Cardiac muscle cell (in vitro differentiated cells and primary cell): ENCODE data around the gene ARHGEF28. TPM values are rescaled to one million over a fixed set of nuclear protein-coding genes. Genes with fewer than 3 reads are reported as not detected.

ENCODE experiments used
- DNase-seq, 2 donors: peaks; one replicate each; pipeline versions ENCODE4 v3.0.0 to v3.0.0-alpha.2; 2010 to 2017; ENCODE audit warnings: low read depth in 1 of 2, low spot score in 1 of 2
- H3K27ac ChIP-seq: fragments of 200-600 bp; sonication (generic); 2 replicates; pipeline ENCODE4 v1.5.1; 2016
- H3K27me3 ChIP-seq: fragments of 200-600 bp; sonication (generic); 2 replicates; pipeline ENCODE4 v1.6.0; 2016; ENCODE audit warnings: control low read depth
- H3K36me3 ChIP-seq: fragments of 200-600 bp; sonication (generic); 2 replicates; pipeline ENCODE4 v1.5.1; 2016; ENCODE audit warnings: control low read depth
- H3K4me1 ChIP-seq: fragments of 200-600 bp; sonication (generic); 2 replicates; pipeline ENCODE4 v1.8.1; 2017; ENCODE audit warnings: low read depth, mild to moderate bottlenecking, mixed run types
- H3K4me3 ChIP-seq: fragments of 200-600 bp; sonication (generic); 2 replicates; pipeline ENCODE4 v1.5.1; 2016; ENCODE audit warnings: mild to moderate bottlenecking
- H3K9me3 ChIP-seq: fragments of 200-600 bp; sonication (generic); 2 replicates; pipeline ENCODE4 v1.5.1; 2017; ENCODE audit warnings: low read depth, mild to moderate bottlenecking, control low read depth
- polyA plus RNA-seq: library from polyadenylated mRNA; unstranded; fragments of >200 nt; fragmentation: Nextera tagmentation; extraction: Ambion mirVana; gene quantifications from 2 replicates; pipeline ENCODE4 v1.2.1, GENCODE V29; 2016
- total RNA-seq: library from RNA; depleted of rRNA; stranded (reverse); fragments of >200 nt; gene quantifications from 2 replicates; pipeline ENCODE4 v1.2.3, GENCODE V29; 2016
- TF ChIP-seq, protein P1 (sequence below): IDR thresholded peaks from 2 replicates; pipeline ENCODE4 v1.5.1; 2012; ENCODE audit warnings: low read depth, mild to moderate bottlenecking, low read length

The ARHGEF28 gene
- total and polyA plus RNA-seq, 2 experiments from 2014 or later, result 0.30 TPM; not detected in 1

GRCh38 chr5:73638344-73639095, 12.5 kb downstream of the ARHGEF28 start:
- H3K9me3 ChIP-seq, result no peaks in the 10 kb centered on the region
- peaks cover 55% of the 10 kb centered on the region for H3K27me3 ChIP-seq
- H3K4me1 ChIP-seq, result no peaks in the 10 kb centered on the region
- peak in 1 of 2 donors; percentile 79 for DNase-seq
- no peak overlapping the region for H3K4me3 ChIP-seq
- TF ChIP-seq, protein P1, sequence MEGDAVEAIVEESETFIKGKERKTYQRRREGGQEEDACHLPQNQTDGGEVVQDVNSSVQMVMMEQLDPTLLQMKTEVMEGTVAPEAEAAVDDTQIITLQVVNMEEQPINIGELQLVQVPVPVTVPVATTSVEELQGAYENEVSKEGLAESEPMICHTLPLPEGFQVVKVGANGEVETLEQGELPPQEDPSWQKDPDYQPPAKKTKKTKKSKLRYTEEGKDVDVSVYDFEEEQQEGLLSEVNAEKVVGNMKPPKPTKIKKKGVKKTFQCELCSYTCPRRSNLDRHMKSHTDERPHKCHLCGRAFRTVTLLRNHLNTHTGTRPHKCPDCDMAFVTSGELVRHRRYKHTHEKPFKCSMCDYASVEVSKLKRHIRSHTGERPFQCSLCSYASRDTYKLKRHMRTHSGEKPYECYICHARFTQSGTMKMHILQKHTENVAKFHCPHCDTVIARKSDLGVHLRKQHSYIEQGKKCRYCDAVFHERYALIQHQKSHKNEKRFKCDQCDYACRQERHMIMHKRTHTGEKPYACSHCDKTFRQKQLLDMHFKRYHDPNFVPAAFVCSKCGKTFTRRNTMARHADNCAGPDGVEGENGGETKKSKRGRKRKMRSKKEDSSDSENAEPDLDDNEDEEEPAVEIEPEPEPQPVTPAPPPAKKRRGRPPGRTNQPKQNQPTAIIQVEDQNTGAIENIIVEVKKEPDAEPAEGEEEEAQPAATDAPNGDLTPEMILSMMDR, result no peak
- H3K27ac ChIP-seq, result no peak overlapping the region
- no peaks in the 10 kb centered on the region for H3K36me3 ChIP-seq

DNA sequence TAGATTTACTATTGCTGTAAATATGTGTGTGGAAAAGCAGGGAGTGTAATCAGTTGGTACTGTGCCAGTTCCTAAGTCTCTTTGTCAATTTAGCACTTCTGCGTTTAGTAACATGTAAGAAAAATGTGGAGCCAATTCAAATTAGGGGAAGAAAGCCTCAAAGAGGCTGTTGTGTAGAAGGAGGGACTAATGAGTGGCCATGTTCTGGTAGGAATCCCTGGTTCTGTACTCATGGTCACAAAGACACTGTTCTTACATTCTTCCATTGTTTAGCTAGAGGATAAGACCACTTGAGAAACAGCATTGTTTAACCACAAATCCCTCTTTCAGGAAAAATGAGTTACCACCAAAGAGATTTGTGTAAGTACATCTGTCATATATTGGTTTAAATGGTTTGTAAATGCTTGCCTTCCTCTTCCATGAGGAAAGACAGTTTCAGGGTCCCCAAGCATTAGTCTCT, 14.9 kb downstream of the ARHGEF28 start:
- TF ChIP-seq, protein P1, result no peak

GRCh38 chr5:73641811-73642210, 15.8 kb downstream of the ARHGEF28 start:
- DNase-seq, result peak in 1 of 2 donors; percentile 14
- H3K36me3 ChIP-seq, result no peaks in the 10 kb centered on the region
- no peak overlapping the region for H3K27ac ChIP-seq
- TF ChIP-seq, protein P1, result no peak
- H3K9me3 ChIP-seq, result no peaks in the 10 kb centered on the region
- H3K4me1 ChIP-seq, result no peaks in the 10 kb centered on the region
- H3K4me3 ChIP-seq, result no peak overlapping the region
- H3K27me3 ChIP-seq, result peaks cover 38% of the 10 kb centered on the region

More for the DNA sequence above, 14.9 kb downstream of the ARHGEF28 start:
- peak in 1 of 2 donors; percentile 76 for DNase-seq
- peaks cover 38% of the 10 kb centered on the region for H3K27me3 ChIP-seq
- no peaks in the 10 kb centered on the region for H3K9me3 ChIP-seq
- no peaks in the 10 kb centered on the region for H3K36me3 ChIP-seq
- no peak overlapping the region for H3K4me3 ChIP-seq
- no peaks in the 10 kb centered on the region for H3K4me1 ChIP-seq
- no peak overlapping the region for H3K27ac ChIP-seq

GRCh38 chr5:73642344-73642743, 16.3 kb downstream of the ARHGEF28 start:
- Histone ChIP-seq H3K9me3 (no peaks in the 10 kb centered on the region), H3K4me1 (no peaks in the 10 kb centered on the region), H3K27me3 (peaks cover 33% of the 10 kb centered on the region), H3K27ac (no peak overlapping the region), H3K36me3 (no peaks in the 10 kb centered on the region), H3K4me3 (no peak overlapping the region)
- TF ChIP-seq, protein P1, result no peak
- DNase-seq, result no peak

GRCh38 chr5:73644385-73644963, 18.5 kb downstream of the ARHGEF28 start:
- H3K4me3 ChIP-seq, result no peak overlapping the region
- peak in 1 of 2 donors; percentile 26 for DNase-seq

More at GRCh38 chr5:73644385-73644963, 18.5 kb downstream of the ARHGEF28 start:
- Histone ChIP-seq H3K36me3 (no peaks in the 10 kb centered on the region), H3K27ac (no peak overlapping the region), H3K4me1 (no peaks in the 10 kb centered on the region), H3K27me3 (peaks cover 42% of the 10 kb centered on the region), H3K9me3 (no peaks in the 10 kb centered on the region)
- TF ChIP-seq, protein P1, result no peak
